NB4 (cell line): Measurements from ENCODE around the gene ADORA2A.

Source experiments
- MYC ChIP-seq: IDR thresholded peaks from 2 replicates; pipeline ENCODE4 v1.6.1; 2011; ENCODE audit warnings: low read depth, low read length
- POLR2A ChIP-seq: IDR thresholded peaks from 2 replicates; pipeline ENCODE4 v1.6.1; 2011; ENCODE audit warnings: mild to moderate bottlenecking; ENCODE audit not compliant: insufficient read length; ENCODE audit errors: extremely low read depth
- TF ChIP-seq, protein P1 (sequence below): IDR thresholded peaks from 2 replicates; pipeline ENCODE4 v1.6.1; 2011; ENCODE audit warnings: low read depth, low read length
- TF ChIP-seq, protein P2 (sequence below): IDR thresholded peaks from one replicate; pipeline ENCODE4 v1.5.1; 2012; ENCODE audit warnings: low read depth, low read length

DNA sequence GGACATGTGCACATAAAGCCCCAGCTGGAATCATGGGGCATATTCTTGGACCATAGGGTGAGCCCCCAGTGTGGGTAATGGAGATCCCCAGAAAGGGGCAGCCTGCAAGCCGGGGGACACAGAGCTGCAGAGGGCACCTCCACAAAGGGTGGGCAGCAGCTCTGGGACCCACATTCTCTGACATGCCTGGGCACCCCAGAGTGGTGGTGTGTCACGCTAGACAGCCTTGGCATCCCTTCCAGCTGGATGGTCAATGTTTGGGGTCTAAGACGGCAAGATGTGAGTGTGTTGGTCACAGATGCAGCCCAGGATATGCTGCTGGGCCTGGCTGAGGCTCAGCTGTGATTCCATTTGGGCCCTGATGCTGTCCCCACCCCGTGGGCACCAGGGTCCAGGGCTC is 9.7 kb downstream of the ADORA2A start:
- TF ChIP-seq, protein P1, sequence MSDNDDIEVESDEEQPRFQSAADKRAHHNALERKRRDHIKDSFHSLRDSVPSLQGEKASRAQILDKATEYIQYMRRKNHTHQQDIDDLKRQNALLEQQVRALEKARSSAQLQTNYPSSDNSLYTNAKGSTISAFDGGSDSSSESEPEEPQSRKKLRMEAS = no peak
- TF ChIP-seq POLR2A (no peak), MYC (no peak)
- TF ChIP-seq, protein P2, sequence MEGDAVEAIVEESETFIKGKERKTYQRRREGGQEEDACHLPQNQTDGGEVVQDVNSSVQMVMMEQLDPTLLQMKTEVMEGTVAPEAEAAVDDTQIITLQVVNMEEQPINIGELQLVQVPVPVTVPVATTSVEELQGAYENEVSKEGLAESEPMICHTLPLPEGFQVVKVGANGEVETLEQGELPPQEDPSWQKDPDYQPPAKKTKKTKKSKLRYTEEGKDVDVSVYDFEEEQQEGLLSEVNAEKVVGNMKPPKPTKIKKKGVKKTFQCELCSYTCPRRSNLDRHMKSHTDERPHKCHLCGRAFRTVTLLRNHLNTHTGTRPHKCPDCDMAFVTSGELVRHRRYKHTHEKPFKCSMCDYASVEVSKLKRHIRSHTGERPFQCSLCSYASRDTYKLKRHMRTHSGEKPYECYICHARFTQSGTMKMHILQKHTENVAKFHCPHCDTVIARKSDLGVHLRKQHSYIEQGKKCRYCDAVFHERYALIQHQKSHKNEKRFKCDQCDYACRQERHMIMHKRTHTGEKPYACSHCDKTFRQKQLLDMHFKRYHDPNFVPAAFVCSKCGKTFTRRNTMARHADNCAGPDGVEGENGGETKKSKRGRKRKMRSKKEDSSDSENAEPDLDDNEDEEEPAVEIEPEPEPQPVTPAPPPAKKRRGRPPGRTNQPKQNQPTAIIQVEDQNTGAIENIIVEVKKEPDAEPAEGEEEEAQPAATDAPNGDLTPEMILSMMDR = no peak
